Heart right ventricle (tissue), 16 donors: ENCODE data around the gene RPP30. TPM values are rescaled to one million over a fixed set of nuclear protein-coding genes. Genes with fewer than 3 reads are reported as not detected.

Source experiments
- ATAC-seq, 8 donors: fragments of 200-7000 bp; cut with Tn5 transposase; one replicate each; pipeline ENCODE4 v1.9.1; 2020; ENCODE audit warnings: mild to moderate bottlenecking in 8 of 8, moderate library complexity in 8 of 8, moderate number of reproducible peaks in 1 of 8
- DNase-seq, 2 donors: peaks; one replicate each; pipeline ENCODE4 v3.0.0-alpha.2; 2020
- H3K27ac ChIP-seq, 10 donors: fragments of 200-600 bp; sonication (generic) in 2 of 10; one replicate each; pipeline versions ENCODE4 v1.5.0 to v1.8.0; 2020 to 2022; ENCODE audit warnings: mild to moderate bottlenecking in 3 of 10
- H3K27me3 ChIP-seq, 7 donors: fragments of 200-600 bp; one replicate each; pipeline ENCODE4 v1.8.0; 2021 to 2022; ENCODE audit warnings: mild to moderate bottlenecking in 2 of 7
- H3K36me3 ChIP-seq, 9 donors: fragments of 200-600 bp; sonication (generic) in 1 of 9; one replicate each; pipeline versions ENCODE4 v1.5.0 to v1.8.0; 2020 to 2022; ENCODE audit warnings: mild to moderate bottlenecking in 2 of 9
- H3K4me1 ChIP-seq, 9 donors: fragments of 200-600 bp; sonication (generic) in 1 of 9; one replicate each; pipeline versions ENCODE4 v1.5.0 to v1.8.0; 2020 to 2022; ENCODE audit warnings: mild to moderate bottlenecking in 4 of 9
- H3K4me3 ChIP-seq, 10 donors: fragments of 200-600 bp; sonication (generic) in 2 of 10; one replicate each; pipeline versions ENCODE4 v1.5.0 to v1.8.0; 2020 to 2022; ENCODE audit warnings: mild to moderate bottlenecking in 7 of 10, moderate library complexity in 2 of 10
- H3K9me3 ChIP-seq, 11 donors: fragments of 200-600 bp in 10 of 11; sonication (generic) in 2 of 11; one replicate each; pipeline versions ENCODE4 v1.5.0 to v1.8.0; 2013 to 2022; ENCODE audit warnings: mild to moderate bottlenecking in 2 of 11, control low read depth in 1 of 11, moderate library complexity in 1 of 11
- CTCF ChIP-seq, 9 donors: fragments of 200-600 bp; sonication (generic) in 2 of 9; IDR thresholded peaks; one replicate each; pipeline versions ENCODE4 v1.5.0 to v1.8.0; 2021 to 2022; ENCODE audit warnings: antibody characterized with exemption in 9 of 9, mild to moderate bottlenecking in 5 of 9, moderate library complexity in 1 of 9
- WGBS, 2 donors: extraction: QIAGEN DNeasy Blood & Tissue Kit; methylation state at CpG; one replicate each; pipeline ENCODE4 v1.1.7; 2013; ENCODE audit warnings: inconsistent platforms in 1 of 2; 5-methylcytosine and 5-hydroxymethylcytosine counted together
- intact Hi-C, 10 donors: fragments of 100-400 bp; cut with DNase I; formaldehyde crosslinking; loops; one replicate each; pipeline versions ENCODE4 v1.11.1 to v1.14.2; 2022
- polyA plus RNA-seq, 2 donors: library from polyadenylated mRNA; stranded (reverse); fragments of 200-250 nt; gene quantifications; one replicate each; pipeline ENCODE4 v1.2.3, GENCODE V29; 2013
- total RNA-seq, 10 donors: library from RNA; stranded (reverse); fragmentation: NEBNext Ultra II Directional in 3 of 10; extraction: Animal tissue kit (Norgen Biotek cat#: 25700) in 3 of 10; gene quantifications; one replicate each; pipeline versions ENCODE4 v1.2.1 to v1.2.4, GENCODE V29; 2021 to 2023
- donor health status: Arrhythmogenic right ventricular cardiomyopathy.
- donor health status: ischemic (EF 13 %, LVEDD 7.1; RV severe dilation, severe dysfunction).
- donor health status: healthy with polysubstance abuse.
- donor health status: DM: no; HTN: yes; CAD: no.
- donor health status: DM: no; HTN: no; CAD: no.
- donor health status: ischemic (EF 25% LVEDD 6.9; RV normal size, moderate dysfunction).
- donor health status: ischemic (EF 25% LVEDD 5.7; RV mildly dilated, moderate dysfunction).
- donor health status: healthy.
- donor health status: DM: yes; HTN: yes; CAD: no.
- donor health status: Ischemic cardiomyopathy.
- donor health status: ischemic (EF 35%, LVEDD 5.7; RV mildly dilated, moderate dysfunction).
- donor health status: nonischemic (EF 11% LVEDD 7.7; RV severe dilation, severe dysfunction).
- donor health status: DM: yes; HTN: yes; CAD: no.
- donor health status: PGD.
- donor health status: ischemic (EF 29% LVEDD 5.4; RV normal size, mild dysfunction).
- donor health status: nonischemic (EF 23%, LVEDD 6.1; RV moderate dilation, normal function).

Gene RPP30
- total and polyA plus RNA-seq, 12 donors = 27.9 to 41.8 (median 33.7) TPM

GRCh38 chr10:90859321-90859751 is 12.4 kb upstream of the RPP30 start:
- Histone ChIP-seq H3K9me3 (no peaks in the 10 kb centered on the region), H3K27me3 (peaks cover 0 to 61% (median 45%) of the 10 kb centered on the region in 7 donors), H3K4me1 (peaks cover 0 to 27% (median 7%) of the 10 kb centered on the region in 9 donors), H3K27ac (no peak overlapping the region), H3K4me3 (no peak overlapping the region), H3K36me3 (no peaks in the 10 kb centered on the region)
- DNase-seq (no peak), ATAC-seq (no peak)
- intact Hi-C loops = loop anchor here in 2 of 10 donors (5.0 kb wide), 2 partner anchors 107 to 1067 kb away; no protein-coding TSS in a partner anchor
- WGBS, 2 donors = 77 to 83% methylated on average over 5 of the region's 5 CpGs
- no peak for TF ChIP-seq CTCF (IDR thresholded peaks at IDR 0.05)

- Histone ChIP-seq H3K36me3 (no peaks in the 10 kb centered on the region), H3K4me3 (no peak overlapping the region), H3K27me3 (peaks cover 0 to 57% (median 34%) of the 10 kb centered on the region in 7 donors), H3K27ac (no peak overlapping the region), H3K9me3 (no peaks in the 10 kb centered on the region), H3K4me1 (peaks cover 0 to 27% (median 7%) of the 10 kb centered on the region in 9 donors)
- ATAC-seq (no peak), DNase-seq (no peak)
- WGBS, 2 donors = 90 to 96% methylated on average over 1 of the region's 1 CpG
- intact Hi-C loops = loop anchor here in 7 of 10 donors (5.0 to 10.0 kb wide), 6 partner anchors 106 to 1068 kb away; no protein-coding TSS in a partner anchor
- no peak for TF ChIP-seq CTCF (IDR thresholded peaks at IDR 0.05)
These were observed 11.0 kb upstream of the RPP30 start for GRCh38 chr10:90860790-90861189.

- peak; percentile 21 to 71 (median 55) for TF ChIP-seq CTCF (IDR thresholded peaks at IDR 0.05)
- H3K27me3 ChIP-seq = peaks cover 0 to 53% (median 22%) of the 10 kb centered on the region in 7 donors
- no peak overlapping the region for H3K27ac ChIP-seq
- WGBS, 2 donors = 23 to 35% methylated on average over 2 of the region's 2 CpGs
- no peak for ATAC-seq
- no peak for DNase-seq
- peaks cover 0 to 17% (median 0%) of the 10 kb centered on the region in 9 donors for H3K4me1 ChIP-seq
- no peaks in the 10 kb centered on the region for H3K36me3 ChIP-seq
- H3K4me3 ChIP-seq = no peak overlapping the region
- intact Hi-C loops = loop anchor here in 8 of 10 donors (2.0 to 10.0 kb wide), 7 partner anchors 108 to 1071 kb away; no protein-coding TSS in a partner anchor
- H3K9me3 ChIP-seq = no peaks in the 10 kb centered on the region
These were observed 8.8 kb upstream of the RPP30 start for GRCh38 chr10:90862908-90863514.

GRCh38 chr10:90865401-90865800 is 6.4 kb upstream of the RPP30 start:
- peaks cover 0 to 38% (median 22%) of the 10 kb centered on the region in 7 donors for H3K27me3 ChIP-seq
- intact Hi-C loops = loop anchor here in 3 of 10 donors (5.0 to 10.0 kb wide), 4 partner anchors 111 to 1071 kb away; no protein-coding TSS in a partner anchor
- no peak overlapping the region for H3K4me3 ChIP-seq
- H3K36me3 ChIP-seq = no peaks in the 10 kb centered on the region
- no peak for ATAC-seq
- TF ChIP-seq CTCF (IDR thresholded peaks at IDR 0.05) = peak in 3 of 9 donors; percentile 10 to 44 (median 33)
- H3K4me1 ChIP-seq = no peaks in the 10 kb centered on the region
- WGBS, 2 donors = 40 to 51% methylated on average over 3 of the region's 3 CpGs
- no peak overlapping the region for H3K27ac ChIP-seq
- H3K9me3 ChIP-seq = peaks cover 0 to 11% (median 0%) of the 10 kb centered on the region in 11 donors
- no peak for DNase-seq
